Measurements from ENCODE around the gene MED25.

DNA sequence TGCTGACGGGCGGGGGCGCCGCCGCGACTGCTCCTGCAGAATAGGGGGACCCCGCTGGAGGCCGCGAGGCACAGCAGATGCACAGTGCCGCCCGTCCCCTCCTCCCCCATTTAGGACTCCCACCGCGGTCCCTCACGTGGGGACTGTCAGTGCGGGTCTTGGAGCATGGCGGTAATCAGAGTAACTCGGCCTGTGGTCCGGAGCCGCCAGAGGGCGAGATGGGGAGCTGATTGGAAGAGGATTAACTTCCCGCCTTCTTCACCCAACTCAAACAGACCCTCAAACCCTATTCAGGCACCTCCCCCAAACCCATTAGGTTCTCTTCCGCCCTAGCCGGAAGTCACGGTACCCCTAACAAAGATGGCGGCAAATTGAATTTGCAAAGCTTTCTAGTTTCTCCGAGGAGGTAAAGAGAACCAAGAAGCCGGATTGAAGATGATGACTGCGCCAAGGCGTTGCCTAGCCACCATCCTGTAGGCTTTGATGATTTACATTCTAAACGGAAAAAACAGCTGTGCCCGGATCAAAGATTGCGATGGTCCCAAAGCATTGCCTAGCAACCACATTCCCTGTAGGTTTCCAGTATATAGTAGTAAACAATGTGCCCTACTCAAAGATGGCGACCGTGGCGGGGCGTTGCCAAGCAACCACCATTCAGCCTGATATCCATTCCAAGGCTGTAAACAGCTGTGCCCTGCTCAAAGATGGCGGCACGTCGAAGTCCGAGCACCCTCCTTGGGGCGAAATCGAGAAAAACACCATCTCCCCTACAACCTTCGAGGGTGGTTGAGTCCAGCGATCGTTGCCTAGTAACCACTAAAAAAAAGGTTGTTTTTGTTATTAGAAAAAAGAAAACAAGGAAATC lies 4.9 kb upstream of the MED25 start, which contains the start of gene FUZ:
- TF ChIP-seq POLR2A (IDR thresholded peaks at IDR 0.05) (no peak), CTCF (IDR thresholded peaks at IDR 0.05) (peak in 3 of 6 experiments; percentile 27 to 34 (median 27))
